Brain microvascular endothelial cell (primary cell): ENCODE results near the gene LGR5.

Experiments used
- DNase-seq: peaks from one replicate; pipeline ENCODE4 v3.0.0-alpha.2; 2020
- H3K27ac ChIP-seq: fragments of 250-450 bp; sonication (Bioruptor Pico); 2 replicates; pipeline ENCODE4 v1.5.1; 2020; ENCODE audit warnings: mild to moderate bottlenecking, moderate library complexity
- H3K27me3 ChIP-seq: fragments of 250-450 bp; sonication (Bioruptor Pico); replicated peaks from 2 replicates; pipeline ENCODE4 v1.5.1; 2020; ENCODE audit warnings: mild to moderate bottlenecking
- H3K36me3 ChIP-seq: fragments of 250-450 bp; sonication (Bioruptor Pico); replicated peaks from 2 replicates; pipeline ENCODE4 v1.5.1; 2020; ENCODE audit warnings: mild to moderate bottlenecking
- H3K4me3 ChIP-seq: 2 replicates; pipeline ENCODE4 v1.5.1; 2011; ENCODE audit warnings: low read depth, mild to moderate bottlenecking, control low read depth, low read length, moderate library complexity
- CTCF ChIP-seq: IDR thresholded peaks from 2 replicates; pipeline ENCODE4 v1.5.1; 2011; ENCODE audit warnings: low read depth, mild to moderate bottlenecking, moderate library complexity, low read length, control low read depth, inconsistent platforms; ENCODE audit errors: missing control alignments
- in situ Hi-C: cut with HindIII; loops from 2 replicates; pipeline ENCODE4 v1.10.0; 2017; ENCODE audit warnings: low sequenced_read_pairs, low pct_ligation_motif_present

Gene LGR5

GRCh38 chr12:71584356-71584755 is 144.8 kb downstream of the LGR5 start:
- in situ Hi-C loops, result no loop called here
- no peaks in the 10 kb centered on the region for H3K36me3 ChIP-seq
- no peak overlapping the region for H3K4me3 ChIP-seq
- no peak for TF ChIP-seq CTCF
- no peaks in the 10 kb centered on the region for H3K27me3 ChIP-seq
- no peak for DNase-seq
- no peak overlapping the region for H3K27ac ChIP-seq

- TF ChIP-seq CTCF, result no peak
- no peak overlapping the region for H3K27ac ChIP-seq
- in situ Hi-C loops, result no loop called here
Measured at GRCh38 chr12:71585218-71585617, 145.6 kb downstream of the LGR5 start.

GRCh38 chr12:71587012-71587411 is 147.4 kb downstream of the LGR5 start:
- no peak overlapping the region for H3K4me3 ChIP-seq
- no peak for TF ChIP-seq CTCF
- no peak overlapping the region for H3K27ac ChIP-seq
- H3K27me3 ChIP-seq, result no peaks in the 10 kb centered on the region
- DNase-seq, result no peak
- no peaks in the 10 kb centered on the region for H3K36me3 ChIP-seq
- in situ Hi-C loops, result no loop called here

More at GRCh38 chr12:71585218-71585617, 145.6 kb downstream of the LGR5 start:
- no peaks in the 10 kb centered on the region for H3K27me3 ChIP-seq
- no peak overlapping the region for H3K4me3 ChIP-seq
- no peak for DNase-seq
- no peaks in the 10 kb centered on the region for H3K36me3 ChIP-seq

- DNase-seq, result no peak
- in situ Hi-C loops, result no loop called here
- H3K4me3 ChIP-seq, result no peak overlapping the region
- no peak for TF ChIP-seq CTCF
- H3K36me3 ChIP-seq, result no peaks in the 10 kb centered on the region
- no peak overlapping the region for H3K27ac ChIP-seq
- no peaks in the 10 kb centered on the region for H3K27me3 ChIP-seq
Measured at GRCh38 chr12:71589478-71589881, 149.9 kb downstream of the LGR5 start.

- Histone ChIP-seq H3K27me3 (no peaks in the 10 kb centered on the region), H3K4me3 (no peak overlapping the region), H3K27ac (no peak overlapping the region), H3K36me3 (no peaks in the 10 kb centered on the region)
- no peak for DNase-seq
- in situ Hi-C loops, result no loop called here
- TF ChIP-seq CTCF, result no peak
Measured at GRCh38 chr12:71591601-71592000, 152.0 kb downstream of the LGR5 start.

- H3K27ac ChIP-seq, result no peak overlapping the region
- TF ChIP-seq CTCF, result no peak
- DNase-seq, result no peak
- H3K4me3 ChIP-seq, result no peak overlapping the region
- in situ Hi-C loops, result no loop called here
- no peaks in the 10 kb centered on the region for H3K36me3 ChIP-seq
- H3K27me3 ChIP-seq, result no peaks in the 10 kb centered on the region
Measured at GRCh38 chr12:71592841-71593240, 153.2 kb downstream of the LGR5 start.
